HG03139 (cell line): ENCODE data around the gene EMID1.
A peak's percentile ranks its signal among the peaks of the same experiment; 100 is the strongest.

Source experiments
- ATAC-seq: cut with Tn5 transposase; IDR thresholded peaks from one replicate; pipeline ENCODE4 v1.9.1; 2021; ENCODE audit not compliant: unreplicated experiment

The EMID1 gene

GRCh38 chr22:29205594-29206371, at the start of gene EMID1:
Gene EMID1 (plus strand): TSS chr22:29205896. CDS start chr22:29206039, 143 bp downstream.
- no peak for ATAC-seq

- ATAC-seq, result no peak
Measured at GRCh38 chr22:29155966-29156365, 49.7 kb upstream of the EMID1 start.

GRCh38 chr22:29156507-29156906, 49.2 kb upstream of the EMID1 start:
- ATAC-seq, result no peak

- ATAC-seq, result no peak
Measured at GRCh38 chr22:29157759-29158535, 47.7 kb upstream of the EMID1 start.

- ATAC-seq, result no peak
Measured at GRCh38 chr22:29158546-29158945, 47.1 kb upstream of the EMID1 start.

- ATAC-seq, result no peak
Measured at GRCh38 chr22:29163808-29164207, 41.9 kb upstream of the EMID1 start.

- ATAC-seq, result no peak
Measured at GRCh38 chr22:29165321-29166060, 40.2 kb upstream of the EMID1 start.

- ATAC-seq, result no peak
Measured at GRCh38 chr22:29166180-29166579, 39.5 kb upstream of the EMID1 start.

- ATAC-seq, result peak; percentile 88
Measured at GRCh38 chr22:29167032-29167911, 38.4 kb upstream of the EMID1 start.

- no peak for ATAC-seq
Measured at GRCh38 chr22:29171721-29172120, 34.0 kb upstream of the EMID1 start.

- no peak for ATAC-seq
Measured at GRCh38 chr22:29172216-29172615, 33.5 kb upstream of the EMID1 start.

GRCh38 chr22:29175312-29175835, 30.3 kb upstream of the EMID1 start:
- ATAC-seq, result no peak

GRCh38 chr22:29183971-29184848, 21.5 kb upstream of the EMID1 start:
- no peak for ATAC-seq

GRCh38 chr22:29184849-29185490, 20.7 kb upstream of the EMID1 start:
- no peak for ATAC-seq

GRCh38 chr22:29186302-29186701, 19.4 kb upstream of the EMID1 start:
- ATAC-seq, result no peak

- ATAC-seq, result no peak
Measured at GRCh38 chr22:29187831-29188230, 17.9 kb upstream of the EMID1 start.

GRCh38 chr22:29190051-29190450, 15.6 kb upstream of the EMID1 start:
- ATAC-seq, result no peak

- ATAC-seq, result no peak
Measured at GRCh38 chr22:29190918-29191317, 14.8 kb upstream of the EMID1 start.

GRCh38 chr22:29193021-29193420, 12.7 kb upstream of the EMID1 start:
- ATAC-seq, result no peak
